DND-41 (cell line): ENCODE data around the gene UBE2C.
"Not testable (repeated sequence)": the region's sequence is repeated elsewhere in the genome, so short reads cannot be mapped to it uniquely, and the experiment has no call there.

Experiments
- EZH2 ChIP-seq: IDR thresholded peaks from 3 replicates; pipeline ENCODE4 v1.6.1; 2012; ENCODE audit warnings: borderline replicate concordance, low read depth, mild to moderate bottlenecking, moderate library complexity, low read length, inconsistent platforms; ENCODE audit not compliant: severe bottlenecking
- TF ChIP-seq, protein P1 (sequence below): IDR thresholded peaks from 2 replicates; pipeline ENCODE4 v1.5.1; 2012; ENCODE audit warnings: borderline replicate concordance, low read length, moderate library complexity, mild to moderate bottlenecking; ENCODE audit not compliant: poor library complexity, severe bottlenecking; ENCODE audit errors: extremely low read depth

DNA sequence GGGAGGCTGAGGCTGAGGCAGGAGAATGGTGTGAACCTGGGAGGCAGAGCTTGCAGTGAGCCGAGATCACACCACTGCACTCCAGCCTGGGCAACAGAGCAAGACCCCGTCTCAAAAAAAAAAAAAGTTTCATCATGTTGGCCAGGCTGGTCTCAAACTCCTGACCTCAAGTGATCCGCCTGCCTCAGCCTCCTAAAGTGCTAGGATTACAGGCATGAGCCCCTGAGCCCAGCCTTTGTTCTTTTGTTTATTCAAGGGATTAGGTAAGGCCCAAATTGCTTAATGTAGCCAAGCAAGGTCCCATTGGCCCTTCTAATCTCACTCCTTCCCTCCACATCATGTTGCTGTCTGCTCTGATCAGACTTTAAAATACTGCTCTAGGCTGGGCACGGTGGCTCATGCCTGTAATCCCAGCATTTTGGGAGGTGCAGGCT lies 17.2 kb downstream of the UBE2C start:
- TF ChIP-seq EZH2: not testable (repeated sequence)
- TF ChIP-seq, protein P1, sequence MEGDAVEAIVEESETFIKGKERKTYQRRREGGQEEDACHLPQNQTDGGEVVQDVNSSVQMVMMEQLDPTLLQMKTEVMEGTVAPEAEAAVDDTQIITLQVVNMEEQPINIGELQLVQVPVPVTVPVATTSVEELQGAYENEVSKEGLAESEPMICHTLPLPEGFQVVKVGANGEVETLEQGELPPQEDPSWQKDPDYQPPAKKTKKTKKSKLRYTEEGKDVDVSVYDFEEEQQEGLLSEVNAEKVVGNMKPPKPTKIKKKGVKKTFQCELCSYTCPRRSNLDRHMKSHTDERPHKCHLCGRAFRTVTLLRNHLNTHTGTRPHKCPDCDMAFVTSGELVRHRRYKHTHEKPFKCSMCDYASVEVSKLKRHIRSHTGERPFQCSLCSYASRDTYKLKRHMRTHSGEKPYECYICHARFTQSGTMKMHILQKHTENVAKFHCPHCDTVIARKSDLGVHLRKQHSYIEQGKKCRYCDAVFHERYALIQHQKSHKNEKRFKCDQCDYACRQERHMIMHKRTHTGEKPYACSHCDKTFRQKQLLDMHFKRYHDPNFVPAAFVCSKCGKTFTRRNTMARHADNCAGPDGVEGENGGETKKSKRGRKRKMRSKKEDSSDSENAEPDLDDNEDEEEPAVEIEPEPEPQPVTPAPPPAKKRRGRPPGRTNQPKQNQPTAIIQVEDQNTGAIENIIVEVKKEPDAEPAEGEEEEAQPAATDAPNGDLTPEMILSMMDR: not testable (repeated sequence)
